ENCODE results near the gene TMEM132A.

The TMEM132A gene

DNA sequence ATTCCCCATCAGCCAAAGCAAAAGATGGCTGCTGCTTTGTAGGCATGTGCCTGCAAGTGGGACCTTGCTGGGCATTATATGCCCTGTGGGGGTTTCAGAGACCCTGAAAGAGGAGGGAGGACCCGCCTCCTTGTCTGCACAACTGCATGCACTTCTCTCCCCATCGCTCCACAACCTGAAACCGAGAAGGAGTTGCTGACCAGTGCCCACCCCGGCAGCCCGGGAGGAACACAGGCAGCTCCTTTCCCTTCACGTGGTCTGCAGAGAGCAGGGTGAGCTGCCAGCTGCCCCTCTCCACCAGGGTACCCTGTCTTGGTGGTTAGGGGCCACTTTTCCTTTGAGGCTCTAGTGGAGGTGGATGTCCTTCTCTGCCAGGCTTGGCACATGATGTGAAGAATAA lies 1.4 kb upstream of the TMEM132A start:
- DNase-seq, result no peak

DNA sequence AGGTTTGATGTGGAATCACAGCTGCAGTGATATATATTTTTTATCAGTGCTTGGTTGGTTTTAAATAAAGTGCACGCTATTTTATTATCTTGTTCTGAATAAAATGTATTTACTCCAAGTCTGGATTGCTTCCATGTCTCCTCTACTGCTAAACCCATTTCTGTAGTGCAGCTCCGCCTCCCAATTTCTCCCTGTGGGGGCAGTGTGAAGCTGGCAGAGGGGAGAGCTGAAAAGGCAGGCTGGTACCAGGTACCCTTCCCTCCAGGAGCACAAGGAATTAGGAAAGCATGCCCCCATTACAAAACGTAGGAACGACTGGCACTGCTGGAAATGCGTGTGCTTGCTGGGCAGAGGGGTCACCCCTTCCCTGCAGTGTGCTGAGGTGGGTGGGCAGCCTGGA lies 934 bp upstream of the TMEM132A start:
- DNase-seq, result no peak

DNA sequence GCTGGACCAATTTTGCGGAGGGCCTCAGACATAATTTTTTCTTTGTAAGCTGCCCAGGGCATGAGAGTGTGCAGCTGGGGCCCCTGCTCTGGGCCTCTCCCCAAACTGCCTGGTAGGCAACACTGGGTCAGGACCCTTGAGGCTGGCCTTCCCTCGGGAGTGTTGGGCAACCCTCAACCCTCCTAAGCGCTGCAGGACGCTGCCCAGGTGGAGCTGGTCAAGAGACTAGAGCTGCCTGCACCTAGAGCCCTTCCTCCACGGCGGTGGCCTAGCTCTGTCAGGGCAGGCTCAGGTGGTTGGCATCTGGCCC lies 505 bp upstream of the TMEM132A start:
- no peak for DNase-seq

DNA sequence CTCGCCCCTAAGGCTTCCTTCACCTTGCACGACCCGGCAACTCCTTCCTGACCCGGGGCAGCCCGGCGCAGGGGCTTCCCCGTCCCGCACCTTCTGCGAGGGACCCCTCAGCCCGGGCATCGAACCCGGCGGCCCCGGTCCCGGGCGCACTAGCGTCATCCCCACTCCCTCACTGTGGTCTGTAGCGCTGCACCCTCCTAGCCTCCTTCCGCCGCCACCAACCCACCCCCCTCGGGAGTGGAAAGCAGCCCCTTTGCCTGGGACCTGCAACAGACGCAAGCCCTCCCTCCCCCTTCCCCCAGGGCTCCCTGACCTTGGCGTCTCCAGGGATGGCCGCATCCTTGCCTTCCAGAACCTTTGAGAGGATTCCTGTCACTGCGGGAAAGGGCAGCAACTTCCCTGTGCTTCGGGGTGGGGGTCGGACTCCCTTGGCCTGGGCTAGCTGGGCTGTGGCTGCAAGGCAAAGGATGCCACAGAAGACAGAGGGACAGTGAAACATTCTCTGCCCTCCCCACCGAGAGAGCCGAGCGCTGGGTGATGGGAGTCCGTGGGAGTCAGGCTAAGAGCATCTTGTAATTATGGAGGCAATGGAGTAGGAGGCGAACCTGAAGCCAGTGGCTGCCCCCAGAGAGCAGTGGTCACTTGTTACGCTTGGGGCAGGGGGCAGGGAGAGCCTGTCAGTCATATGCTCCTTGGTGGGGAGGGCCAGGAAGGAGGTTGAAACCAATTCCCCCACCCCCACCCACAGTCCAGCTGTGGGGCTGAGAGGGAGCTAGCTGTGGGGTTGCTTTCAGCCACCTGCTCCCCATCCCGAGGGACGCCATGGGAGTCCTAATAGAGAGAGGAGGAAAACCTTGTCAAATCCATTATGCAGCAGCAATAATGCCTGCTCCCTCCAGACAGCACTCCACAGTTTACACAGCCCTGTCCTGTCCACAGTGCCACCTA lies 920 bp downstream of the TMEM132A start:
- no peak for DNase-seq

DNA sequence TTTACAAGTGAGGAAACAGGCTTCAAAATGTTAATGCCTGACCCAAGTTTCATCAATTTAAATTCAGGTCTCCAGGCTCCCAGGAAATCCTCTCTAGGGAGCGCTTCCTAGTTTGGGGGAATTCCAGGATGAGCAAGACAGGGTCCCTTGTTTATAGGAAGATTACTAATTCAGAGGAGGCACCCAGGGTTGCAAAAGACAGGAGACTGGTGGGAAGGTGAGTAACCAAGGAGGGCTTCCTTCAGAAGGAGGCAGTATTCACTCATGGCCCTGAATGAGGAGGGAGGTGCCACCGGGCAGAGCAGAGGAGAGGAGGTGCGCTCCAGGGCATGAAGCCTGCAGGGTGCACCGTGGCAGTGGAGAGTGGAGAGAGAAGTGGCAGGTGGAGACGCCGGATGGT lies 1.6 kb downstream of the TMEM132A start:
- no peak for DNase-seq

DNA sequence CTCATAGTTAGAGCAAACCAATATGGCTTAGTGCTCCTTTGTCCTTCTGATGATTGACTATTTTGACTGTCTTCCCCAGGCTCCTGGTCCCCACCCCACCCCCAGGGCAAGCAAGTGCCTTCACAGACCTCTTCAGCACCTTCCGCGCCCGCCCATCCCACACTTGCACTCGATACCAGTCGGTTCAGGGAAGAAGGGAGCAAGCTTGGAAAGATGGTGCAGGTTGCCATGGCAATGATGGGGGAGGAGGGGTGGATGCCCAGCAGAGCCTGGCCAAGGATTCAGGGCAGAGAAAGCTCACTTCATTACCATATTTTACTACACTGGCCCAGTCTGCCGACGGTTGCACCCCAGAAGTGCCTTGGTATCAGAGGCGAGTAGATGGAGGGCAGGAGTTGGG lies 2.2 kb downstream of the TMEM132A start:
- no peak for DNase-seq

DNA sequence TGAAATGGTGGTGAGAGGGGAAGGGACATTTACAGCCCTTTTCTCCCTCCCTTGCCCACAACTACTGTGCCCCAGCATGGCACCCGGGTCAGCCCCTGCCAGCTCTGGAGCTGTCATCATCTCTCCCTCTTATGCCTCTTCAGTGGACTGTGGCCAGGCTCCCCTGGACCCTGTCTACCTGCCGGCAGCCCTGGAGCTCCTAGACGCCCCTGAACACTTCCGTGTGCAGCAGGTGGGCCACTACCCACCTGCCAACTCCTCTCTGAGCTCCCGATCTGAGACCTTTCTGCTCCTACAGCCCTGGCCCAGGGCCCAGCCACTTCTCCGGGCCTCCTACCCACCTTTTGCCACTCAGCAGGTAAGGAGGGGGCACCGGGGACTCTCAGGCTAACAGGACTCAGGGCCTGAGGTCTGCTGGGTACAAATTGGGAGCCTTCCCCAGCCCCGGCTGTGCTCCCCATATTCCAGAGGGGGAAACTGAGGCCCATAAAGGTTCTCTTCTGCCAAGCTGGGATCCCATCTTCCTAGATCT lies 2.9 kb downstream of the TMEM132A start:
- no peak for DNase-seq

DNA sequence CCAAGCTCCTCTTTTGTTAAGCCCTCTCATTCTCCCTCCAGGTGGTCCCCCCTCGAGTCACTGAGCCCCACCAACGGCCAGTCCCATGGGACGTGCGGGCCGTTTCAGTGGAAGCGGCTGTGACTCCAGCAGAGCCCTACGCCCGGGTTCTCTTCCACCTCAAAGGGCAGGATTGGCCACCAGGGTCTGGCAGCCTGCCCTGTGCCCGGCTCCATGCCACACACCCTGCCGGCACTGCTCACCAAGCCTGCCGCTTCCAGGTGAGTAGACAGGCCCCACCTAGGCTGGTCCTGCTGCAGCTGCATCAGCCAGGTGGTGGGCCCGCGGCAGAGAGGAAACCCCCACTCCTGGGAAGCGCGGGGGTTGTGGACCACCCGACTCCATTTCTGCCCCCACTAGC lies 3.3 kb downstream of the TMEM132A start:
- DNase-seq, result no peak

DNA sequence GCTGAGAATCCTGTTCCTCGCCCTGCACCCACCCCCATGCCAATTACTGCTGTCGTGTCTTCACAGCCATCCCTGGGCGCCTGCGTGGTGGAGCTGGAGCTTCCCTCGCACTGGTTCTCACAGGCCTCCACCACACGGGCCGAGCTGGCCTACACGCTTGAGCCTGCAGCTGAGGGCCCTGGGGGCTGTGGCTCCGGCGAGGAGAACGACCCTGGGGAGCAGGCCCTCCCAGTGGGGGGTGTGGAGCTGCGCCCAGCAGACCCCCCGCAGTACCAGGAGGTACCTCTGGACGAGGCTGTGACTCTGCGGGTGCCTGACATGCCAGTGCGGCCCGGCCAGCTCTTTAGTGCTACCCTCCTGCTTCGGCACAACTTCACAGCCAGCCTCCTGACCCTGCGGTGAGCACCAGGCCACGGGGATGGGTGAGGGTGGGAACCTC lies 4.3 kb downstream of the TMEM132A start:
- DNase-seq, result no peak

DNA sequence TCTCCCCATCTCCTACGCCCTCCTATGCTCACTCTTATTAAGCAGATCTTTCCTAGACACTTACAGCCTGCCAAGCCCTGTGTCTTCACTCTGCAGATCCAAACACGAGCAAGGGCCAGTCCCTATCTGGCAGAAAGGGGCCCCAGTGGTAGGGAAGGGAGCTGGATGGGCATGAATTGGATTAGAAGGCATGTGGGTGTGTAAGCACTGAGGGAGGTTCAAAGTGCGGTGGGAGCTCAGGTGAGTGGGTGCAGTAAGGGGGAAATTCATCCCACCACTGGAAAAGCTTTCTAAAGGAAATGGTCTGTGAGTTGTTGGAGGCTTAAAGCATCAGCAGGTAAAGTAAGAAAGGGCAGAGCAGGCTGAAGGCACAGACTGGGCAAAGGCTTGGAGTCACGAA lies 5.5 kb downstream of the TMEM132A start:
- DNase-seq, result no peak

DNA sequence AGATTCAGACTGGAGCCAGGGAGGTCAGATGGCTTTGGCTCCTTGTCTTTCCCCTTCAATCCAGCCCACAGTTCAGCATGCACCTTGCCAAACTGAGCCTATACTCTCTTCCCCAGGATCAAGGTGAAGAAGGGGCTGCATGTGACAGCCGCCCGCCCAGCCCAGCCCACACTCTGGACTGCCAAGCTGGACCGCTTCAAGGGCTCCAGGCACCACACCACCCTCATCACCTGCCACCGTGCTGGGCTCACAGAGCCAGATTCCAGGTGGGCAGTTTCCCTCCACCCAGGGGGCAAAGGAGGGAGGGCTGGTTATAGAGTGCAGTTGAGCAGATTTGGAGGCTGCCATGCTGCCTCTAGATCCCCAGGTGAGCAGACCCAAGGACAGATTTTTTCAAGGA lies 6.1 kb downstream of the TMEM132A start:
- no peak for DNase-seq

DNA sequence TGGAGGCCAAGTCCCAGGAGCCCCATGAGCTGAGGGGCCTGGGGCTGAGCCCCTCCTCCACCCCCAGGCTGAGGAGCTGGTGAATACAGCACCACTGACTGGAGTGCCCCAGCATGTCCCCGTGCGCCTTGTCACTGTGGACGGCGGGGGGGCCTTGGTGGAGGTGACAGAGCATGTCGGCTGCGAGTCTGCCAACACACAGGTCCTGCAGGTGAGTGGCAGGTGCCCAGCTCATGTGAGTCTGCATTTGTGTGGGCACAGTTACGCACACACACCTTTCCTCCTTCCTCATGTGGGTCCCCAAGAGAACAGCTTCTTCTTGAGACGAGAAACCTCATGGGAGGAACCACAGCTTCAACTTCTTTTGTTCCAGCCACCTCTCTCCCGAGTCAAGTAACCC lies 7.7 kb downstream of the TMEM132A start:
- DNase-seq, result no peak

DNA sequence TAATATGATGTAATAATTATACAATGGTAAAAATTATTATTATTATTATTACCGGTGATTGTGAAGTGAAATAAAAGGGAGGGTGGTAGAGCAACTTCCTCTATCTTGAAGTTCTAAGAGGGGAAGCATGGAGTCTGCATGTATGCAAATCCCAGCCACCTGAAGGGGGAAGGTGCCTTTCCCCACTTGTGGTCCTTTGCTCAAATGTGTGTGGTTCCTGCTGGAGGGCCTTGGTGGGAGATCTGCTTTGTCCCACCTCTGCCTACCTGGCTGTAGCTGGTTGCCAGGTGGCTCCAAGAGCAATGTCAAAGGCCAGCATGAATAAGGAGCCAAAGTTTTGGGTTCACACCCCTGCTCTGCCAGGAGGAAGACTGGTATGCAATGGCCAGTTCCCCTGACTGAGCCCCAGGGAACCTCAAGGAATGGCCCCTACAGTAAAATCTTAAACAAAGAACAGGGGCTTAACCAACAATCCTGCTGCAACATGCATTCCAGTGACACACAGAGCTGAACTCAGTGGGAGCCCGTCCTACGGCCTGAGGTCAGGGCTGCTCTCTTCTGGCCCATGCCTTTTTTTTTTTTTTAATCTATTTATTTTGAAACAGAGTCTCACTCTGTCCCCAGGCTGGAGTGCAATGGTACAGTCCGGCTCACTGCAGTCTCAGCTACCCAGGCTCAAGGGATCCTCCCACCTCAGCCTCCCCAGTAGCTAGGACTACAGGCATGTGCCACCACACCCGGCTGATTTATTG lies 8.5 kb downstream of the TMEM132A start:
- DNase-seq, result no peak

DNA sequence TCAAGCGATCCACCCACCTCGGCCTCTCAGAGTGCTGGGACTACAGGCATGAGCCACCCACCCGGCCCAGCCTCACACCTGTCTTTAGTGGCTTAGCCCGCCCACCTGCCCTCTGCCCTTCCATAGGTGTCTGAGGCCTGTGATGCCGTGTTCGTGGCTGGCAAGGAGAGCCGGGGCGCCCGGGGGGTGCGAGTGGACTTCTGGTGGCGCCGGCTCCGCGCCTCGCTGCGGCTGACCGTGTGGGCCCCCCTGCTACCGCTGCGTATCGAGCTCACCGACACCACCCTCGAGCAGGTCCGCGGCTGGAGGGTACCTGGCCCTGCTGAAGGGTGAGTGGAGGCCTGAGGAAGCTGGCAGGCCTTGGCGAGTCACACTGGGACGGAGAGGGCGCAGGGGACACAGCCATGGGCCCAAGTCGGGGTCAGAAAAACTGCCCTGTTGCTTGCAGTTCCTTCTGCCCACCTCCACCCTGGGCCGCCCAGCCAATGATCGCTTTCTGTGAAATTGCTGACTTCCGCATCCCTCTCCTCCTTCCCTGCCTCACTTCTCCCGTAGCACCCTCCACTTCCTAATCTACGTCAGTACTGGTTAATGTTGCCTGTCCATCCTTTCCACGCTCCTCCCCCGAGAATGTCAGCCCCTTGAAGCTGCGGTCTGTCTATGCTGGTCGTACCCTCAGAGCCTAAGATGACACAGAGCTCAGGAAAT lies 9.3 kb downstream of the TMEM132A start:
- DNase-seq, result no peak

DNA sequence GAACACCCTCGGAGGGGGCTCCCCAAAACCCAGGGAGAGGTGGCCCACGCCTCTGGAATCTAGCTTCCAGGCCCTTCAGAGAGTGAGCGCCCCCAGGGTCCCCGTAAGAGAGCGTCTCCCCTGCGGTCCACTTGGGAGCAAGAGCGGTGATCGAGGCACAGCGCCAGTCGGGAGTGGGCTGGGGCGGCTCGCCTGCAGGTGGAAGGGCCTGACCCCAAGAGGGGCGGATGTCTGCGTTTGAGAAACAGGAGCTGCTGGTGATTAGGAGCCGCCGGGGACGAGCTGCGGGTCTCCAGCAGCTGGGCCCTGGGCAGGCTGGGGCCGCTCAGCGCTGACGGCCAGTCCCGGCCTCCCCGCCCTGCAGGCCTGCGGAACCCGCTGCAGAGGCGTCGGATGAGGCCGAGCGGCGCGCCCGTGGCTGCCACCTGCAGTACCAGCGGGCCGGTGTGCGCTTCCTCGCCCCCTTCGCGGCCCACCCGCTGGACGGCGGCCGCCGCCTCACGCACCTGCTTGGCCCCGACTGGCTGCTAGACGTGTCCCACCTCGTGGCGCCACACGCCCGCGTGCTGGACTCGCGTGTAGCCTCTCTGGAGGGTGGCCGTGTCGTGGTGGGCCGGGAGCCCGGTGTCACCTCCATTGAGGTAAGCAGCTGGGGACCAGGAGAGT lies 10.0 kb downstream of the TMEM132A start:
- no peak for DNase-seq

DNA sequence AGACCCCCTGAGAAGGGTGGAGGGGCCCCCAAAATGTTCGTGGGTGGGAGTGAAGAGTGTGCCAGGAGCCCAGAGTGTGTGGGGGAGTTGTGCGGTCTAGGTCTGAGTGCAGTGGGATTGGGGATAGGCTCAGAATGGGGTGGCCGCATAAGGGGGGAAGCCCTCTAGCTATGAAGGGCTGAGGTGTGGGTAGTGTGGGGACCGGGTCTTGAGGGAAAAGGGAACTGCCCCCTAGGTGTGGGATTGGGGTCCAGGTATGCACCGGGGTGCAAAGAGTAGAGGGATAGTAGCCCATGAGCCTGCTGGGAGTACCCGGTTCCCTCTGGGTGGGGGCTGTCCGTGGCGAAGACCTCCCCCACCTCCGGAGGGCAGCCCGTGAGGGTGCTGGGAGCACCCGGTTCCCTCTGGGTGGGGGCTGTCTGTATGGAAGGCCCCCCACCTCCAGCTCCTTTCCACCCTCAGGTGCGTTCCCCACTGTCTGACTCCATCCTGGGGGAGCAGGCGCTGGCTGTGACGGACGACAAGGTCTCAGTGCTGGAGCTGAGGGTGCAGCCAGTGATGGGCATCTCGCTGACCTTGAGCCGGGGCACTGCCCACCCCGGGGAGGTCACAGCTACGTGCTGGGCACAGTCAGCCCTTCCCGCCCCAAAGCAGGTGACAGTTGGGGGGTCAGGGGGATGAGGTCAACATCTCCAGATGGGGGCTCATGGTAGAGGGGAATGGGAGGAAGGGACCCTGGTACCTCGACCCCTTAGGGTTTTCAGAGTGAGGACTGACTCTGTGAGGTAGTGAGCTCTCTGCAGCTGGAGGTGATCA lies 10.7 kb downstream of the TMEM132A start:
- DNase-seq, result no peak

DNA sequence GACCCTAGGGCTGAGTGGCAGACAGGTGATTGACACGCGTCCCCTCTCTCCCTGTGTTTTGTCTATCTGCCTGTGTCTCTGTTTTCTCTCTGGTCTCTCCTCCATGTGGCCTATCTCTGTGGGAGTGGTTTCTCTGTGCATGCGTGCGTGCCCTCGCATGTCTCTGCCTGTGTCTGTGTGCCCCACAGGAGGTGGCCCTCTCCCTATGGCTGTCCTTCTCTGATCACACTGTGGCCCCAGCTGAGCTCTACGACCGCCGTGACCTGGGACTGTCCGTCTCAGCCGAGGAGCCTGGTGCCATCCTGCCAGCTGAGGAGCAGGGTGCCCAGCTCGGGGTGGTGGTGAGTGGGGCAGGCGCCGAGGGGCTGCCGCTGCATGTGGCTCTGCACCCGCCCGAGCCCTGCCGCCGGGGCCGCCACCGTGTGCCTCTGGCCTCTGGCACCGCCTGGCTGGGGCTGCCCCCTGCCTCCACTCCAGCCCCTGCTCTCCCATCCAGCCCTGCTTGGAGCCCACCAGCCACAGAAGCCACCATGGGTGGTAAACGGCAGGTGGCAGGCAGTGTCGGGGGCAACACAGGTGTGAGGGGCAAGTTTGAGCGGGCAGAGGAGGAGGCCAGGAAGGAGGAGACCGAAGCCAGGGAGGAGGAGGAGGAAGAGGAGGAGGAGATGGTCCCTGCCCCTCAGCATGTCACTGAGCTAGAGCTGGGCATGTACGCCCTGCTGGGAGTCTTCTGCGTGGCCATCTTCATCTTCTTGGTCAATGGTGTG lies 11.6 kb downstream of the TMEM132A start:
- no peak for DNase-seq

DNA sequence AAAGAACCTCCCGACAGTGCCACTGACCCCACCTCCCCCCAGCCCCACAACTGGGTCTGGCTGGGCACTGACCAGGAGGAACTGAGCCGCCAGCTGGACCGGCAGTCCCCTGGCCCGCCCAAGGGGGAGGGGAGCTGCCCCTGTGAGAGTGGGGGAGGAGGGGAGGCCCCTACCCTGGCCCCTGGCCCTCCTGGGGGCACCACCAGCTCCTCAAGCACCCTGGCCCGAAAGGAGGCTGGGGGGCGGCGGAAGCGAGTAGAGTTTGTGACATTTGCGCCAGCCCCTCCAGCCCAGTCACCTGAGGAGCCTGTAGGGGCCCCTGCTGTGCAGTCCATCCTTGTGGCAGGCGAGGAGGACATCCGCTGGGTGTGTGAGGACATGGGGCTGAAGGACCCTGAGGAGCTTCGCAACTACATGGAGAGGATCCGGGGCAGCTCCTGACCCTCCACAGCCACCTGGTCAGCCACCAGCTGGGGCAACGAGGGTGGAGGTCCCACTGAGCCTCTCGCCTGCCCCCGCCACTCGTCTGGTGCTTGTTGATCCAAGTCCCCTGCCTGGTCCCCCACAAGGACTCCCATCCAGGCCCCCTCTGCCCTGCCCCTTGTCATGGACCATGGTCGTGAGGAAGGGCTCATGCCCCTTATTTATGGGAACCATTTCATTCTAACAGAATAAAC lies 12.3 kb downstream of the TMEM132A start:
- DNase-seq, result no peak

DNA sequence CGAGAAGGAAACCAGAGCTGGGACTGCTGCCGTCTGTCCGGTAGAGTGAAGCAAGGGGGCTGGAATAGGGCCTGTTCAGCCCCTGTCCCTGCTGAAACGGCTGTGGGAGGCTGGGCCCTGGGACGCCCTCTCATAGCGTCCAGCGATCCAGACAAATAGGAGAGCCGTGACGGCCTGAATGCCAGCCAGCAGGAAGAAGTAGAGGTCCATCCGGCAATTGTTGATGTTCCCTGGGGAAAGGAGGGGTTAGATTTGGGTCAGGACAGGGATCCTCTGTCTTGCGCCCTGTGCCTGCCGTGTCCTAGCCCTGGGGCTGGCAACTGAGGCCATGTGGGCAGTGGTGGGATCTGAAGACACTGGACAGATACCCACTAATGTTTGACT lies 12.9 kb downstream of the TMEM132A start:
- no peak for DNase-seq

DNA sequence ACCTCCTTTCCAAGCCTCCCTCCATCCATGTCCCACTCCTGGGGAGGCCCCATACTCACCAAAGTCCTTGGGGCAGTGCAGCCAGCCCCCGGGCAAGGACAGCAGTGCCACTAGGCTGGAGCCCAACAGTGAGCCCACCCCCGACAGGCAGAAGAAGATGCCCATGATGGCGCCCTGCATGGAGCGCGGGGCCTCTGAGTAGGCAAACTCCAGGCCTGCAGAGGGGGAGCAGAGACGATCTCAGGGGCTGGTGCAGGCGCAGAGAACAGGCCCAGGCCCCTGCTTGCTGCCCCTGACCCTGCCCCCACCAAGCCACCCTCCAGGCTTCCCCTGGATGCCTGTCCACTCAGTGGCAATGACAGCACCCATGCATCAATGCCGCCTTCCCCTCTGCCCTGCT lies 13.6 kb downstream of the TMEM132A start:
- DNase-seq, result no peak

DNA sequence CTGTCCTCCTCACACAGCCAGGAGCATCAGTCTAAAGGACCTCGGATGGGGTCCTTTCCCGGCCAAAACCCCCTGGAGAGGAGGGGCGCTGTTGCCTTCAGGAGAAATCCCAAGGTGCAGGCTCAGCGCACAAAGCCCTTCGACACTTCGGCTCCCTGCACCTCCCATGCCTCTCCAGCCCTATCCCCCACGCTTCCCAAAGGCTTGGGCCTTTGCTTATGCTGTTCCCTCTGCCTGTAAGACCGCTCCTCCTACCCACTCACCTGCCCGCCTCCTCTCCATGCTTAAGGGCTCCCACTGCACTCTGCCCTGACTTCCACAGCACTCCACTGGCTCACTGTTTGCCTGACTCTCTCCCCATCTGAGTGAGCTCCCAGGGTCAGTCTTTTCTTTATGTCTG lies 14.2 kb downstream of the TMEM132A start:
- DNase-seq, result no peak
